Neural progenitor cell (in vitro differentiated cells): ENCODE measurements around the gene MRTO4.

Experiments used
- EZH2 ChIP-seq: fragments of 200-600 bp; sonication (generic); IDR thresholded peaks from 2 replicates; pipeline ENCODE4 v1.6.1; 2017; ENCODE audit warnings: antibody characterized with exemption, mild to moderate bottlenecking, moderate library complexity
- TF ChIP-seq, protein P1 (sequence below): fragments of 200-600 bp; sonication (generic); IDR thresholded peaks from 2 replicates; pipeline ENCODE4 v1.5.1; 2017; ENCODE audit warnings: antibody characterized with exemption, mild to moderate bottlenecking

DNA sequence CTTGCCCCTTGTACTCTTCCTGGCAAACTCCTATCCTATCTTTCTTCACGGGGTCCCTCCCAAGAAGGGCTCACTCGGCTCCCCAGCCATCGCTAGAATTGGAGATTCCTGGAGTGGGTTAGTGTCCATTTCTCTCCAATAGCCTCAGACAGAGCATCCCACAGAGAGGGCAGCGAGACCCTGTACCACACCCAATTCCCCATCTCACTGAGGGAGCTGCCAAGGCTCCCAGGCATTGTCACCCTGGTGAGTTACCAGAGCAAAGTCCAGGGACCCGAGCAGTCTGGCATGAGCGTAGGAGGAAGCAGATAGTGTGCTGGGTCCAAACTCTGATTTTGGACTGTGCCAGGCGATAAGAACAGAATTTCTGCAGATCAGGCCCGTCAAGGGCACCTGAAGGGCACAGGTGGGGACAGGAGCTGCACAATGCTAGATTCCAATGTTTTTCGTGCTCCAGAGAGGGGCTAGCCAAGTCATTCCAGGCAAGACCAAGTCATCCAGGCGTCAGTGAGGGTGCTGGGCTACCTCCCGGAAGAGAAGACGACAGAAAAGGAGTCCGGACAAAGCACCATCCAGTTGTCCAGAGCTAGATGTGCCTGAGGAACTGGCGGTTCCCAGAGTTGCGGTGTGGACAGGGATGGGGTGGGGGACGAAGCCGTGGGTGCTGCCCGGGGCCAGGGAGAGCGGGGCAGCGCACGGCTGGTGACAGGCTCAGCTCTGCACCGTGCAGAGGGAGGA is 21.7 kb downstream of the MRTO4 start:
- TF ChIP-seq EZH2 = no peak
- TF ChIP-seq, protein P1, sequence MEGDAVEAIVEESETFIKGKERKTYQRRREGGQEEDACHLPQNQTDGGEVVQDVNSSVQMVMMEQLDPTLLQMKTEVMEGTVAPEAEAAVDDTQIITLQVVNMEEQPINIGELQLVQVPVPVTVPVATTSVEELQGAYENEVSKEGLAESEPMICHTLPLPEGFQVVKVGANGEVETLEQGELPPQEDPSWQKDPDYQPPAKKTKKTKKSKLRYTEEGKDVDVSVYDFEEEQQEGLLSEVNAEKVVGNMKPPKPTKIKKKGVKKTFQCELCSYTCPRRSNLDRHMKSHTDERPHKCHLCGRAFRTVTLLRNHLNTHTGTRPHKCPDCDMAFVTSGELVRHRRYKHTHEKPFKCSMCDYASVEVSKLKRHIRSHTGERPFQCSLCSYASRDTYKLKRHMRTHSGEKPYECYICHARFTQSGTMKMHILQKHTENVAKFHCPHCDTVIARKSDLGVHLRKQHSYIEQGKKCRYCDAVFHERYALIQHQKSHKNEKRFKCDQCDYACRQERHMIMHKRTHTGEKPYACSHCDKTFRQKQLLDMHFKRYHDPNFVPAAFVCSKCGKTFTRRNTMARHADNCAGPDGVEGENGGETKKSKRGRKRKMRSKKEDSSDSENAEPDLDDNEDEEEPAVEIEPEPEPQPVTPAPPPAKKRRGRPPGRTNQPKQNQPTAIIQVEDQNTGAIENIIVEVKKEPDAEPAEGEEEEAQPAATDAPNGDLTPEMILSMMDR = no peak
